Colonic mucosa (tissue), 4 donors: Measurements from ENCODE around the gene LEP. TPM values are rescaled to one million over a fixed set of nuclear protein-coding genes. Genes with fewer than 3 reads are reported as not detected.

Source experiments
- DNase-seq: peaks from one replicate; pipeline ENCODE4 v3.0.0-alpha.2; 2020
- H3K27ac ChIP-seq: fragments of 200-600 bp; one replicate; pipeline ENCODE4 v1.8.0; 2021
- H3K27me3 ChIP-seq: fragments of 200-600 bp; one replicate; pipeline ENCODE4 v1.8.0; 2021
- H3K36me3 ChIP-seq: fragments of 200-600 bp; one replicate; pipeline ENCODE4 v1.8.0; 2021
- H3K4me1 ChIP-seq: fragments of 200-600 bp; one replicate; pipeline ENCODE4 v1.8.0; 2021; ENCODE audit warnings: mild to moderate bottlenecking
- H3K4me3 ChIP-seq: fragments of 200-600 bp; one replicate; pipeline ENCODE4 v1.8.0; 2021
- H3K9ac ChIP-seq, 2 donors: one replicate each; pipeline ENCODE4 v1.7.0; 2013; ENCODE audit warnings: control low read depth in 2 of 2, low read depth in 2 of 2, low read length in 2 of 2
- H3K9me3 ChIP-seq: fragments of 200-600 bp; one replicate; pipeline ENCODE4 v1.8.0; 2021
- CTCF ChIP-seq: fragments of 200-600 bp; IDR thresholded peaks from one replicate; pipeline ENCODE4 v1.8.0; 2022; ENCODE audit warnings: antibody characterized with exemption, mild to moderate bottlenecking
- intact Hi-C: fragments of 100-400 bp; cut with DNase I; formaldehyde crosslinking; loops from one replicate; pipeline ENCODE4 v1.14.1; 2022
- total RNA-seq, 2 donors: library from RNA; stranded (reverse); fragmentation: NEBNext Ultra II Directional in 1 of 2; extraction: Animal tissue kit (Norgen Biotek cat#: 25700) in 1 of 2; gene quantifications; one replicate each; pipeline ENCODE4 v1.2.1, GENCODE V29; 2021
- donor health status: healthy.
- donor health status: DM: no; HTN: no; CAD: no.
- donor health status: DM: no; HTN: no; CAD: no.

The LEP gene
- total RNA-seq, 2 donors from 2014 or later = 0.07 TPM; not detected in 1

- Histone ChIP-seq H3K4me3 (no peak overlapping the region), H3K9me3 (no peaks in the 10 kb centered on the region), H3K36me3 (no peaks in the 10 kb centered on the region), H3K27me3 (peaks cover 4% of the 10 kb centered on the region), H3K9ac (no peak overlapping the region), H3K27ac (no peak overlapping the region), H3K4me1 (no peaks in the 10 kb centered on the region)
- intact Hi-C loops = no loop called here
- DNase-seq = no peak
- no peak for TF ChIP-seq CTCF
Measured at GRCh38 chr7:128242661-128243060, 1.6 kb downstream of the LEP start.

- Histone ChIP-seq H3K4me1 (no peaks in the 10 kb centered on the region), H3K9me3 (no peaks in the 10 kb centered on the region), H3K36me3 (no peaks in the 10 kb centered on the region), H3K27me3 (peaks cover 4% of the 10 kb centered on the region), H3K9ac (no peak overlapping the region), H3K4me3 (no peak overlapping the region), H3K27ac (no peak overlapping the region)
- TF ChIP-seq CTCF = no peak
- no peak for DNase-seq
- intact Hi-C loops = no loop called here
Measured at GRCh38 chr7:128243273-128243672, 2.2 kb downstream of the LEP start.

GRCh38 chr7:128244861-128245260 lies 3.8 kb downstream of the LEP start:
- TF ChIP-seq CTCF = no peak

GRCh38 chr7:128247108-128247507 lies 6.0 kb downstream of the LEP start:
- Histone ChIP-seq H3K27ac (no peak overlapping the region), H3K4me3 (no peak overlapping the region), H3K9me3 (no peaks in the 10 kb centered on the region), H3K27me3 (no peaks in the 10 kb centered on the region), H3K4me1 (no peaks in the 10 kb centered on the region), H3K36me3 (no peaks in the 10 kb centered on the region), H3K9ac (no peak overlapping the region)
- no peak for DNase-seq
- intact Hi-C loops = no loop called here
- no peak for TF ChIP-seq CTCF

More at GRCh38 chr7:128244861-128245260, 3.8 kb downstream of the LEP start:
- Histone ChIP-seq H3K36me3 (no peaks in the 10 kb centered on the region), H3K9me3 (no peaks in the 10 kb centered on the region), H3K27ac (no peak overlapping the region), H3K27me3 (peaks cover 4% of the 10 kb centered on the region), H3K4me3 (no peak overlapping the region), H3K9ac (no peak overlapping the region), H3K4me1 (no peaks in the 10 kb centered on the region)
- no peak for DNase-seq
- intact Hi-C loops = no loop called here

- H3K36me3 ChIP-seq = no peaks in the 10 kb centered on the region
- intact Hi-C loops = no loop called here
- no peak overlapping the region for H3K9ac ChIP-seq
- no peak overlapping the region for H3K4me3 ChIP-seq
- H3K27me3 ChIP-seq = no peaks in the 10 kb centered on the region
- no peaks in the 10 kb centered on the region for H3K4me1 ChIP-seq
- no peak overlapping the region for H3K27ac ChIP-seq
- no peak for DNase-seq
- TF ChIP-seq CTCF = no peak
- no peaks in the 10 kb centered on the region for H3K9me3 ChIP-seq
Measured at GRCh38 chr7:128247640-128248194, 6.6 kb downstream of the LEP start.
